Esophagus muscularis mucosa (tissue), 4 donors: ENCODE measurements around the gene CD38. TPM values are rescaled to one million over a fixed set of nuclear protein-coding genes. Genes with fewer than 3 reads are reported as not detected.
"Not testable (repeated sequence)": the region's sequence is repeated elsewhere in the genome, so short reads cannot be mapped to it uniquely, and the experiment has no call there.

Experiments used
- DNase-seq: peaks from one replicate; pipeline ENCODE4 v3.0.0-alpha.2; 2017; ENCODE audit errors: extremely low spot score
- H3K27ac ChIP-seq, 4 donors: fragments of 200-600 bp; sonication (generic); replicated peaks in 1 of 4; 1 replicate in 3 of 4; 2 replicates in 1 of 4; pipeline ENCODE4 v1.5.1; 2016 to 2019; ENCODE audit warnings: mild to moderate bottlenecking in 1 of 4
- H3K27me3 ChIP-seq, 4 donors: fragments of 200-600 bp; sonication (generic); one replicate each; pipeline versions ENCODE4 v1.5.1 to v1.6.0; 2016 to 2019
- H3K36me3 ChIP-seq, 4 donors: fragments of 200-600 bp; sonication (generic); one replicate each; pipeline ENCODE4 v1.5.1; 2016 to 2019
- H3K4me1 ChIP-seq, 4 donors: fragments of 200-600 bp; sonication (generic); one replicate each; pipeline ENCODE4 v1.5.1; 2016 to 2019
- H3K4me3 ChIP-seq, 4 donors: fragments of 200-600 bp; sonication (generic); 1 replicate in 2 of 4; 2 replicates in 2 of 4; pipeline ENCODE4 v1.5.1; 2016 to 2019; ENCODE audit warnings: mild to moderate bottlenecking in 4 of 4, moderate library complexity in 1 of 4
- H3K9me3 ChIP-seq, 4 donors: fragments of 200-600 bp; sonication (generic); 1 replicate in 3 of 4; 2 replicates in 1 of 4; pipeline ENCODE4 v1.5.1; 2016 to 2019
- CTCF ChIP-seq, 3 experiments: fragments of 200-600 bp in 2 of 3; fragments of 450-650 bp in 1 of 3; sonication (generic) in 2 of 3; IDR thresholded peaks; one replicate each; pipeline ENCODE4 v1.5.1; 2017 to 2019; ENCODE audit warnings: antibody characterized with exemption in 3 of 3, mild to moderate bottlenecking in 2 of 3, moderate library complexity in 1 of 3
- EP300 ChIP-seq: sonication (generic); formaldehyde crosslinking; IDR thresholded peaks from one replicate; pipeline ENCODE4 v1.6.1; 2017; ENCODE audit warnings: antibody characterized with exemption
- POLR2A ChIP-seq: fragments of 450-650 bp; IDR thresholded peaks from one replicate; pipeline ENCODE4 v1.6.1; 2017; ENCODE audit warnings: antibody characterized with exemption, moderate library complexity, mild to moderate bottlenecking, low read depth
- POLR2AphosphoS5 ChIP-seq, 2 donors: sonication (generic); formaldehyde crosslinking; IDR thresholded peaks; one replicate each; pipeline ENCODE4 v1.6.1; 2017; ENCODE audit warnings: antibody characterized with exemption in 2 of 2
- WGBS: methylation state at CpG from one replicate; pipeline ENCODE4 v1.1.5; 2018; 5-methylcytosine and 5-hydroxymethylcytosine counted together
- intact Hi-C: fragments of 100-400 bp; cut with DNase I; formaldehyde crosslinking; loops from one replicate; pipeline ENCODE4 v1.15.1; 2023
- total RNA-seq, 4 donors: library from RNA; depleted of rRNA; stranded (reverse); fragments of >200 nt; gene quantifications; one replicate each; pipeline versions ENCODE4 v1.1.0 to v1.2.1, GENCODE V29; 2016

Gene CD38
- total RNA-seq, 4 donors from 2014 or later = 1.4 to 5.8 (median 2.6) TPM

DNA sequence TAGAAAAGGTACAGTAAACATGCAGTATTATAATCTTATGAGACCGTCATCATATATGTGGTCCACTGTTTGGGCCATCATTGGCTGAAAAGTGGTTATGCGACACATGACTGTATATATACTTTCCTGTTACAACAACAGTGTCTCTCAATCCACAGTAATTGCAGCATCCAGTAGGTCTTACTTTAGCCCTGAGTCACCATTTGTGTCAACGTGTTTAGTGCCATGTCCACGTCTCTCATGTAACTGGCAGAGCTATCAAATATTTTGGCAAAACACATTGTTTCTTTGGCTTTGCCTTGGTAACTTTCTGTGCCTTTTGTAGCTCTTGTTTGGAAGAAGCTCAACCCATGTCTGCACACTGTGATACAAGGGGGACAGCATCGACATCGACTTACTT, 73.8 kb downstream of the CD38 start:
- H3K27me3 ChIP-seq = no peaks in the 10 kb centered on the region
- TF ChIP-seq CTCF (IDR thresholded peaks at IDR 0.05) = no peak
- TF ChIP-seq EP300 = peak; percentile 49
- TF ChIP-seq POLR2AphosphoS5 (IDR thresholded peaks at IDR 0.05) = peak in 1 of 2 donors; percentile 29
- WGBS = 81% methylated on average over 6 of the region's 6 CpGs
- no peaks in the 10 kb centered on the region for H3K9me3 ChIP-seq
- no peak overlapping the region for H3K4me3 ChIP-seq
- H3K36me3 ChIP-seq = no peaks in the 10 kb centered on the region
- DNase-seq = no peak
- H3K27ac ChIP-seq = peak overlapping the region; percentile 5 to 58 (median 34)
- peaks cover 4 to 45% (median 16%) of the 10 kb centered on the region in 4 donors for H3K4me1 ChIP-seq
- intact Hi-C loops = no loop called here

GRCh38 chr4:15852524-15852923, 74.4 kb downstream of the CD38 start:
- H3K27ac ChIP-seq = peak overlapping the region in 3 of 4 donors; percentile 14 to 58 (median 55)
- no peaks in the 10 kb centered on the region for H3K9me3 ChIP-seq
- DNase-seq = no peak
- no peaks in the 10 kb centered on the region for H3K27me3 ChIP-seq
- 84% methylated on average over 9 of the region's 9 CpGs for WGBS
- intact Hi-C loops = no loop called here
- no peaks in the 10 kb centered on the region for H3K36me3 ChIP-seq
- H3K4me1 ChIP-seq = peaks cover 4 to 45% (median 16%) of the 10 kb centered on the region in 4 donors
- TF ChIP-seq POLR2A = no peak
- no peak for TF ChIP-seq EP300
- no peak for TF ChIP-seq POLR2AphosphoS5 (IDR thresholded peaks at IDR 0.05)
- TF ChIP-seq CTCF (IDR thresholded peaks at IDR 0.05) = no peak
- no peak overlapping the region for H3K4me3 ChIP-seq

DNA sequence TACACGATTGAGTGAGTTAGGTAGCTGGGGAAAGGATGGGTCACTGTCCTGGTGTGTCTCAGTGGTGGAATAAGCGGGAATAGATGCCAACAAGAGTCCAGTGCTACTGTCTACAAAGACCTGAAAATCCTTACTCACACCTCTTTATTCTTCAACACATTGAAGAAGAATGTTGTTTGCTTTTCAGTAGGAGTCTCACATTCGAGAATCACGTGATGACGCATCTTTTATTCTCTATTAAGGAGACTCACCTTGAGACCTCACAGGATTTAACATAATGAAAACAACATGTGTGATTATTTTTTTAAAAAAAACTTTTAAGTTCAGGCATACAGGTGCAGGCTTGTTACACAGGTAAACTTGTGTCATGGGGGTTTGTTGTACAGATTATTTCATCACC, 75.2 kb downstream of the CD38 start:
- H3K9me3 ChIP-seq = no peaks in the 10 kb centered on the region
- peaks cover 4 to 45% (median 16%) of the 10 kb centered on the region in 4 donors for H3K4me1 ChIP-seq
- DNase-seq = no peak
- H3K27ac ChIP-seq = peak overlapping the region in 2 of 4 donors; percentile 55 to 58
- no peaks in the 10 kb centered on the region for H3K36me3 ChIP-seq
- H3K4me3 ChIP-seq = no peak overlapping the region
- intact Hi-C loops = no loop called here
- H3K27me3 ChIP-seq = no peaks in the 10 kb centered on the region
- 83% methylated on average over 5 of the region's 5 CpGs for WGBS
- TF ChIP-seq EP300 = no peak
- no peak for TF ChIP-seq CTCF (IDR thresholded peaks at IDR 0.05)
- TF ChIP-seq POLR2A = no peak
- TF ChIP-seq POLR2AphosphoS5 (IDR thresholded peaks at IDR 0.05) = no peak

DNA sequence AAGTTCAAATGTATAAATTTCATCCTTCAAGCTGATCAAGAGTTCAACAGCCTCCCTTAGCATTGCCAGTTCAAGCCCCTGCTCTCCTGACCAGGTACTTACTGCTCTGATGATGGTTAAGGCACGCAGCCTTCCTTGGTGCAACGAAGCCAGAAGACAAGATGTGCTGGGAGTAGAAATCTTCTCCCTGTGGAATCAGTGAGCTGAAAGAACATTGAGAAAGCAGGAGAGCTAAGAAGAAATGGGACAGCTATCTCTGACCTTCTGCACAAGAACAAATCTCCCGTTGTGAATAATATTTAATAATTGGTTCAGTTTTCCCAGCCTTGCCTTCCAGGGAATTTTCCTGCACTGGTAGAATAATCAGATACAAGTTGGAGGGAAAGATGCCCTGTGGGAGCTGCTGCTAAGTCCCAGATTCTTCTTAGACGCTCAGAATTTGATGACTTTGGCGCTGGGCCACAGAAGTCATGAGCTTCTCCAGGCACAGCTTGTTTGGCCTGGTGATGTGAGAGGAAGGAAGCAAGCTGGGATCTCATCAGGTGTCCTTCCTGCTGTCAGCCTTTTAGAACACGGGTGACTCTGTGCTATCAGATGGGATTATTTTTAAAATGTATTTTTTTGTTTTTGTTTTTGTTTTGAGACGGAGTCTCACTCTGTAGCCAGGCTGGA, 77.8 kb downstream of the CD38 start:
- no peaks in the 10 kb centered on the region for H3K36me3 ChIP-seq
- H3K27ac ChIP-seq = peak overlapping the region; percentile 58 to 74 (median 69)
- H3K9me3 ChIP-seq = no peaks in the 10 kb centered on the region
- no peak for DNase-seq
- H3K4me1 ChIP-seq = peaks cover 4 to 45% (median 16%) of the 10 kb centered on the region in 4 donors
- 41% methylated on average over 7 of the region's 7 CpGs for WGBS
- no peaks in the 10 kb centered on the region for H3K27me3 ChIP-seq
- peak overlapping the region in 2 of 4 donors; percentile 0 to 32 for H3K4me3 ChIP-seq
- TF ChIP-seq POLR2AphosphoS5 (IDR thresholded peaks at IDR 0.05) = peak; percentile 68 to 71
- TF ChIP-seq POLR2A = no peak
- no peak for TF ChIP-seq CTCF (IDR thresholded peaks at IDR 0.05)
- intact Hi-C loops = no loop called here

GRCh38 chr4:15861198-15861597, 83.1 kb downstream of the CD38 start:
- WGBS = 82% methylated on average over 4 of the region's 4 CpGs
- intact Hi-C loops, H3K4me3 ChIP-seq, H3K36me3 ChIP-seq, H3K27ac ChIP-seq, H3K9me3 ChIP-seq, H3K27me3 ChIP-seq: not testable (repeated sequence)
- H3K4me1 ChIP-seq = peaks cover 0 to 13% (median 8%) of the 10 kb centered on the region in 4 donors
- DNase-seq = peak; percentile 53
